Measurements from ENCODE around the gene GALNTL6. TPM values are rescaled to one million over a fixed set of nuclear protein-coding genes. Genes with fewer than 3 reads are reported as not detected.

Gene GALNTL6
- total RNA-seq, 6 donors from 2014 or later = 0.26 to 18.9 TPM; not detected in 4

- ATAC-seq (ENCODE audit: low FRiP score in 2 of 2) = no peak
- 71 to 80% methylated on average over 3 of the region's 3 CpGs for WGBS, 2 donors
Measured at GRCh38 chr4:172858731-172859230, 1045.6 kb downstream of the GALNTL6 start.

GRCh38 chr4:172865103-172865502, 1051.9 kb downstream of the GALNTL6 start:
- DNase-seq = no peak
- H3K4me3 ChIP-seq = no peak overlapping the region
- 73 to 88% methylated on average over 2 of the region's 2 CpGs for WGBS, 2 donors
- no peaks in the 10 kb centered on the region for H3K4me1 ChIP-seq
- H3K27ac ChIP-seq = no peak overlapping the region
- no peaks in the 10 kb centered on the region for H3K36me3 ChIP-seq
- no peak for ATAC-seq (ENCODE audit: low FRiP score in 2 of 2)
- TF ChIP-seq POLR2AphosphoS5 (IDR thresholded peaks at IDR 0.05) (no peak), POLR2A (IDR thresholded peaks at IDR 0.05) (no peak), EP300 (IDR thresholded peaks at IDR 0.05) (no peak), CTCF (IDR thresholded peaks at IDR 0.05) (no peak)
- peaks cover 0 to 3% (median 0%) of the 10 kb centered on the region in 4 donors for H3K9me3 ChIP-seq
- no peaks in the 10 kb centered on the region for H3K27me3 ChIP-seq

More at GRCh38 chr4:172858731-172859230, 1045.6 kb downstream of the GALNTL6 start:
- Histone ChIP-seq H3K27ac (no peak overlapping the region), H3K4me1 (no peaks in the 10 kb centered on the region), H3K27me3 (no peaks in the 10 kb centered on the region), H3K36me3 (no peaks in the 10 kb centered on the region), H3K4me3 (no peak overlapping the region), H3K9me3 (peaks cover 0 to 3% (median 0%) of the 10 kb centered on the region in 4 donors)
- no peak for TF ChIP-seq POLR2AphosphoS5 (IDR thresholded peaks at IDR 0.05)
- no peak for TF ChIP-seq CTCF (IDR thresholded peaks at IDR 0.05)
- TF ChIP-seq POLR2A (IDR thresholded peaks at IDR 0.05) = no peak
- TF ChIP-seq EP300 (IDR thresholded peaks at IDR 0.05) = no peak
- no peak for DNase-seq

GRCh38 chr4:172865531-172866127, 1052.4 kb downstream of the GALNTL6 start:
- no peak overlapping the region for H3K4me3 ChIP-seq
- ATAC-seq (ENCODE audit: low FRiP score in 2 of 2) (no peak), DNase-seq (no peak)
- no peaks in the 10 kb centered on the region for H3K4me1 ChIP-seq
- no peaks in the 10 kb centered on the region for H3K27me3 ChIP-seq
- peaks cover 0 to 3% (median 0%) of the 10 kb centered on the region in 4 donors for H3K9me3 ChIP-seq
- 67 to 78% methylated on average over 4 of the region's 4 CpGs for WGBS, 2 donors
- H3K27ac ChIP-seq = no peak overlapping the region
- no peak for TF ChIP-seq CTCF (IDR thresholded peaks at IDR 0.05)
- TF ChIP-seq EP300 (IDR thresholded peaks at IDR 0.05) = no peak
- no peak for TF ChIP-seq POLR2A (IDR thresholded peaks at IDR 0.05)
- no peak for TF ChIP-seq POLR2AphosphoS5 (IDR thresholded peaks at IDR 0.05)
- no peaks in the 10 kb centered on the region for H3K36me3 ChIP-seq

GRCh38 chr4:172866421-172866820, 1053.2 kb downstream of the GALNTL6 start:
- peak in 1 of 2 donors; percentile 12 for ATAC-seq (ENCODE audit: low FRiP score in 2 of 2)
- Histone ChIP-seq H3K27me3 (no peaks in the 10 kb centered on the region), H3K4me1 (no peaks in the 10 kb centered on the region), H3K36me3 (no peaks in the 10 kb centered on the region), H3K27ac (no peak overlapping the region), H3K4me3 (no peak overlapping the region), H3K9me3 (peaks cover 0 to 3% (median 0%) of the 10 kb centered on the region in 4 donors)
- DNase-seq = no peak
- 75 to 81% methylated on average over 4 of the region's 4 CpGs for WGBS, 2 donors
- TF ChIP-seq CTCF (IDR thresholded peaks at IDR 0.05) = no peak
- no peak for TF ChIP-seq EP300 (IDR thresholded peaks at IDR 0.05)
- no peak for TF ChIP-seq POLR2AphosphoS5 (IDR thresholded peaks at IDR 0.05)
- TF ChIP-seq POLR2A (IDR thresholded peaks at IDR 0.05) = no peak

GRCh38 chr4:172867835-172868234, 1054.6 kb downstream of the GALNTL6 start:
- H3K9me3 ChIP-seq = peaks cover 0 to 1% (median 0%) of the 10 kb centered on the region in 4 donors
- TF ChIP-seq CTCF (IDR thresholded peaks at IDR 0.05) = no peak
- TF ChIP-seq EP300 (IDR thresholded peaks at IDR 0.05) = no peak
- no peak for TF ChIP-seq POLR2A (IDR thresholded peaks at IDR 0.05)
- no peak for TF ChIP-seq POLR2AphosphoS5 (IDR thresholded peaks at IDR 0.05)
- no peaks in the 10 kb centered on the region for H3K36me3 ChIP-seq
- 63 to 75% methylated on average over 2 of the region's 2 CpGs for WGBS, 2 donors
- no peaks in the 10 kb centered on the region for H3K27me3 ChIP-seq
- H3K4me1 ChIP-seq = no peaks in the 10 kb centered on the region
- no peak overlapping the region for H3K27ac ChIP-seq
- H3K4me3 ChIP-seq = no peak overlapping the region
- DNase-seq = no peak
- ATAC-seq (ENCODE audit: low FRiP score in 2 of 2) = no peak
